ENCODE data around the gene PLSCR3.

DNA sequence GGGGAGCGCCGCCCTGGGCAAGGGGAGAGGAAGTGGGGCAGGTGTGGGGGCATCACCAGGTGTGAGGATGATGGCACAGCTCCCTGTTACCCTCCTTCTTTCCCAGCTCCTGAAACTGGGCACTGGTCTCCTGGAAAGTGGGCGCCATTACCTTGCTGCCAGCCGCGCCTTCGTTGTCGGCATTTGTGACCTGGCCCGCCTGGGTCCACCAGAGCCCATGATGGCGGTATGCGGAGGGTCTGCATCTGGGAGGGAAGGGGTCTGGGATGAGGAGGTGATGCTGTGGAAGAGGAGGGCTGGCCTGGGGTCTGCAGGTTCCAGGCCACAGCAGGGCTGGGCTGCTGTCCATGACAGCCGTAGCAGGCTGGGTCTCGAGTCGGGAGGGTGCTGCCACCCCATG is 52.5 kb downstream of the PLSCR3 start:
- TF ChIP-seq, protein P1, sequence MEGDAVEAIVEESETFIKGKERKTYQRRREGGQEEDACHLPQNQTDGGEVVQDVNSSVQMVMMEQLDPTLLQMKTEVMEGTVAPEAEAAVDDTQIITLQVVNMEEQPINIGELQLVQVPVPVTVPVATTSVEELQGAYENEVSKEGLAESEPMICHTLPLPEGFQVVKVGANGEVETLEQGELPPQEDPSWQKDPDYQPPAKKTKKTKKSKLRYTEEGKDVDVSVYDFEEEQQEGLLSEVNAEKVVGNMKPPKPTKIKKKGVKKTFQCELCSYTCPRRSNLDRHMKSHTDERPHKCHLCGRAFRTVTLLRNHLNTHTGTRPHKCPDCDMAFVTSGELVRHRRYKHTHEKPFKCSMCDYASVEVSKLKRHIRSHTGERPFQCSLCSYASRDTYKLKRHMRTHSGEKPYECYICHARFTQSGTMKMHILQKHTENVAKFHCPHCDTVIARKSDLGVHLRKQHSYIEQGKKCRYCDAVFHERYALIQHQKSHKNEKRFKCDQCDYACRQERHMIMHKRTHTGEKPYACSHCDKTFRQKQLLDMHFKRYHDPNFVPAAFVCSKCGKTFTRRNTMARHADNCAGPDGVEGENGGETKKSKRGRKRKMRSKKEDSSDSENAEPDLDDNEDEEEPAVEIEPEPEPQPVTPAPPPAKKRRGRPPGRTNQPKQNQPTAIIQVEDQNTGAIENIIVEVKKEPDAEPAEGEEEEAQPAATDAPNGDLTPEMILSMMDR (IDR thresholded peaks at IDR 0.05; ENCODE audit: low read depth, low read length): no peak
- TF ChIP-seq EZH2phosphoT487 (IDR thresholded peaks at IDR 0.05; ENCODE audit: low read depth): no peak
